H9 (cell line): ENCODE measurements around the gene SLC22A2. TPM values are rescaled to one million over a fixed set of nuclear protein-coding genes. Genes with fewer than 3 reads are reported as not detected.

Experiments used
- DNase-seq: peaks from one replicate; pipeline ENCODE4 v3.0.0-alpha.2; 2017
- H2AFZ ChIP-seq: one replicate; pipeline ENCODE4 v1.6.1; 2013; ENCODE audit warnings: mild to moderate bottlenecking, low read length, control low read depth, moderate library complexity
- H2AK5ac ChIP-seq: 2 replicates; pipeline ENCODE4 v1.6.1; 2013; ENCODE audit warnings: low read length, control low read depth, mixed read lengths; ENCODE audit not compliant: insufficient read length
- H2BK120ac ChIP-seq: one replicate; pipeline ENCODE4 v1.6.1; 2013; ENCODE audit warnings: low read depth, mild to moderate bottlenecking, low read length, control low read depth, inconsistent platforms; ENCODE audit not compliant: poor library complexity, severe bottlenecking
- H2BK12ac ChIP-seq: 2 replicates; pipeline ENCODE4 v1.6.1; 2013; ENCODE audit warnings: low read length, control low read depth, mixed read lengths, low read depth; ENCODE audit not compliant: insufficient read length
- H2BK15ac ChIP-seq: 2 replicates; pipeline ENCODE4 v1.6.1; 2013; ENCODE audit warnings: low read depth, low read length, control low read depth
- H2BK20ac ChIP-seq: one replicate; pipeline ENCODE4 v1.6.1; 2013; ENCODE audit warnings: low read depth, mild to moderate bottlenecking, low read length, control low read depth, inconsistent platforms; ENCODE audit not compliant: poor library complexity, severe bottlenecking
- H2BK5ac ChIP-seq: 2 replicates; pipeline ENCODE4 v1.6.1; 2013; ENCODE audit warnings: low read length, control low read depth, mixed read lengths; ENCODE audit not compliant: insufficient read length
- H3K14ac ChIP-seq: 2 replicates; pipeline ENCODE4 v1.6.1; 2013; ENCODE audit warnings: low read length, control low read depth; ENCODE audit not compliant: insufficient read depth
- H3K18ac ChIP-seq: 2 replicates; pipeline ENCODE4 v1.6.1; 2013; ENCODE audit warnings: low read depth, mild to moderate bottlenecking, mixed read lengths, low read length, control low read depth; ENCODE audit not compliant: insufficient read length
- H3K23ac ChIP-seq: 2 replicates; pipeline ENCODE4 v1.6.1; 2013; ENCODE audit warnings: low read length, control low read depth, mixed read lengths, low read depth; ENCODE audit not compliant: insufficient read length
- H3K23me2 ChIP-seq: 2 replicates; pipeline ENCODE4 v1.6.1; 2013; ENCODE audit warnings: low read depth, mild to moderate bottlenecking, mixed read lengths, low read length, control low read depth; ENCODE audit not compliant: insufficient read length, poor library complexity, severe bottlenecking
- H3K27ac ChIP-seq: 2 replicates; pipeline ENCODE4 v1.5.1; 2013; ENCODE audit warnings: low read length, control low read depth, mixed read lengths, low read depth; ENCODE audit not compliant: insufficient read length
- H3K27me3 ChIP-seq: 2 replicates; pipeline ENCODE4 v1.6.1; 2013; ENCODE audit warnings: low read length, control low read depth, inconsistent platforms; ENCODE audit not compliant: insufficient read depth
- H3K4ac ChIP-seq: 2 replicates; pipeline ENCODE4 v1.6.1; 2013; ENCODE audit warnings: low read depth, mild to moderate bottlenecking, control low read depth, inconsistent platforms, low read length, moderate library complexity
- H3K4me1 ChIP-seq: 2 replicates; pipeline ENCODE4 v1.6.1; 2013; ENCODE audit warnings: low read length, control low read depth, inconsistent platforms; ENCODE audit not compliant: insufficient read depth
- H3K4me2 ChIP-seq: 2 replicates; pipeline ENCODE4 v1.6.1; 2013; ENCODE audit warnings: low read length, control low read depth, mixed read lengths; ENCODE audit not compliant: insufficient read length, insufficient read depth
- H3K56ac ChIP-seq: 2 replicates; pipeline ENCODE4 v1.6.1; 2013; ENCODE audit warnings: low read depth, mild to moderate bottlenecking, mixed read lengths, low read length, control low read depth; ENCODE audit not compliant: insufficient read length
- H3K79me1 ChIP-seq: 2 replicates; pipeline ENCODE4 v1.6.1; 2013; ENCODE audit warnings: low read depth, mild to moderate bottlenecking, moderate library complexity, low read length, control low read depth, inconsistent platforms; ENCODE audit not compliant: insufficient read depth, poor library complexity, severe bottlenecking
- H3K79me2 ChIP-seq: 2 replicates; pipeline ENCODE4 v1.6.1; 2013; ENCODE audit warnings: low read length, control low read depth, inconsistent platforms; ENCODE audit not compliant: insufficient read depth
- H3K9ac ChIP-seq: 2 replicates; pipeline ENCODE4 v1.6.1; 2013; ENCODE audit warnings: low read length, control low read depth, mixed read lengths; ENCODE audit not compliant: insufficient read length; ENCODE audit errors: extremely low read depth
- H3K9me3 ChIP-seq: one replicate; pipeline ENCODE4 v1.6.1; 2013; ENCODE audit warnings: low read depth, low read length, inconsistent platforms; ENCODE audit not compliant: control insufficient read depth
- H3T11ph ChIP-seq: one replicate; pipeline ENCODE4 v1.6.1; 2013; ENCODE audit warnings: mild to moderate bottlenecking, low read length, control low read depth, inconsistent platforms
- H4K20me1 ChIP-seq: one replicate; pipeline ENCODE4 v1.6.1; 2013; ENCODE audit not compliant: control insufficient read depth, insufficient read length, insufficient read depth
- H4K5ac ChIP-seq: 2 replicates; pipeline ENCODE4 v1.6.1; 2013; ENCODE audit warnings: low read depth, mild to moderate bottlenecking, mixed read lengths, low read length, control low read depth; ENCODE audit not compliant: insufficient read length
- H4K8ac ChIP-seq: replicated peaks from 2 replicates; pipeline ENCODE4 v1.6.1; 2013; ENCODE audit warnings: low read length, control low read depth, mixed read lengths, low read depth; ENCODE audit not compliant: insufficient read length
- H4K91ac ChIP-seq: 2 replicates; pipeline ENCODE4 v1.6.1; 2013; ENCODE audit warnings: low read depth, mild to moderate bottlenecking, moderate library complexity, mixed read lengths, low read length, control low read depth; ENCODE audit not compliant: insufficient read length
- H3K27ac Mint-ChIP-seq, 3 experiments: 2 replicates in 2 of 3; 3 replicates in 1 of 3; pipeline ENCODE4 v1.8.0; 2020 to 2021; ENCODE audit warnings: mixed read lengths in 3 of 3, mild to moderate bottlenecking in 1 of 3, moderate library complexity in 1 of 3
- H3K27me3 Mint-ChIP-seq: 2 replicates; pipeline ENCODE4 v1.8.0; 2021; ENCODE audit warnings: low read depth, mild to moderate bottlenecking, moderate library complexity, mixed read lengths
- H3K36me3 Mint-ChIP-seq, 3 experiments: 2 replicates in 2 of 3; 3 replicates in 1 of 3; pipeline ENCODE4 v1.8.0; 2020 to 2021; ENCODE audit warnings: low read depth in 3 of 3, mixed read lengths in 3 of 3; ENCODE audit not compliant: insufficient read depth in 1 of 3
- H3K4me1 Mint-ChIP-seq, 2 experiments: 2 replicates each; pipeline ENCODE4 v1.8.0; 2020; ENCODE audit warnings: mixed read lengths in 2 of 2
- H3K4me3 Mint-ChIP-seq, 2 experiments: 2 replicates in 1 of 2; 3 replicates in 1 of 2; pipeline ENCODE4 v1.8.0; 2020 to 2021; ENCODE audit warnings: mild to moderate bottlenecking in 2 of 2, mixed read lengths in 2 of 2, moderate library complexity in 1 of 2
- H3K9me3 Mint-ChIP-seq, 2 experiments: 2 replicates in 1 of 2; 3 replicates in 1 of 2; pipeline ENCODE4 v1.8.0; 2020; ENCODE audit warnings: mild to moderate bottlenecking in 2 of 2, mixed read lengths in 2 of 2, moderate library complexity in 1 of 2
- CTCF ChIP-seq: fragments of 200-600 bp; sonication (generic); conservative IDR thresholded peaks from 3 replicates; pipeline ENCODE4 v1.8.0; 2021; ENCODE audit warnings: antibody characterized with exemption, mild to moderate bottlenecking
- WGBS: extraction: QIAGEN DNeasy Blood & Tissue Kit; methylation state at CpG from one replicate; pipeline ENCODE4 v1.1.7; 2013; ENCODE audit warnings: missing lambda C conversion rate, low lambda C conversion rate, mixed read lengths; ENCODE audit not compliant: insufficient read length; ENCODE audit errors: extremely low coverage; 5-methylcytosine and 5-hydroxymethylcytosine counted together
- total RNA-seq: library from RNA; stranded (reverse); gene quantifications from 2 replicates; pipeline ENCODE4 v1.2.1, GENCODE V29; 2021

SLC22A2 gene
- total RNA-seq, 1 experiment from 2014 or later: 1.0 TPM

- H3K9me3 Mint-ChIP-seq: no peaks in the 10 kb centered on the region
- H3T11ph ChIP-seq: no peak overlapping the region
- no peak overlapping the region for H3K9ac ChIP-seq
- no peak overlapping the region for H3K18ac ChIP-seq
- no peaks in the 10 kb centered on the region for H3K4me1 ChIP-seq
- no peaks in the 10 kb centered on the region for H3K27me3 Mint-ChIP-seq
- no peak overlapping the region for H2BK120ac ChIP-seq
- no peak overlapping the region for H3K4ac ChIP-seq
- no peaks in the 10 kb centered on the region for H3K79me1 ChIP-seq
- no peaks in the 10 kb centered on the region for H3K23me2 ChIP-seq
- no peak overlapping the region for H3K4me2 ChIP-seq
- no peak overlapping the region for H2BK15ac ChIP-seq
- H4K20me1 ChIP-seq: no peaks in the 10 kb centered on the region
- no peak overlapping the region for H3K4me3 Mint-ChIP-seq
- no peak overlapping the region for H2BK5ac ChIP-seq
- no peaks in the 10 kb centered on the region for H3K36me3 Mint-ChIP-seq
- H3K79me2 ChIP-seq: no peaks in the 10 kb centered on the region
- H3K4me1 Mint-ChIP-seq: no peaks in the 10 kb centered on the region
- DNase-seq: no peak
- H4K91ac ChIP-seq: no peak overlapping the region
- no peak overlapping the region for H3K23ac ChIP-seq
- H3K27me3 ChIP-seq: no peaks in the 10 kb centered on the region
- WGBS: no CpG with 5 or more reads among the region's 6 CpGs
- no peak overlapping the region for H2BK20ac ChIP-seq
- H4K5ac ChIP-seq: no peak overlapping the region
- H3K56ac ChIP-seq: no peak overlapping the region
- H2AK5ac ChIP-seq: no peak overlapping the region
- no peak for TF ChIP-seq CTCF
- no peak overlapping the region for H3K27ac Mint-ChIP-seq
- H4K8ac ChIP-seq: no peak overlapping the region
- H3K14ac ChIP-seq: no peak overlapping the region
- H3K9me3 ChIP-seq: no peaks in the 10 kb centered on the region
- H2BK12ac ChIP-seq: no peak overlapping the region
- H3K27ac ChIP-seq: no peak overlapping the region
- no peak overlapping the region for H2AFZ ChIP-seq
Measured at GRCh38 chr6:160270347-160270746, 11.7 kb upstream of the SLC22A2 start.
